ENCODE measurements around the gene CCDC81. TPM values are rescaled to one million over a fixed set of nuclear protein-coding genes. Genes with fewer than 3 reads are reported as not detected.

The CCDC81 gene
- total RNA-seq, 2 experiments from 2014 or later, result 0.83 TPM

DNA sequence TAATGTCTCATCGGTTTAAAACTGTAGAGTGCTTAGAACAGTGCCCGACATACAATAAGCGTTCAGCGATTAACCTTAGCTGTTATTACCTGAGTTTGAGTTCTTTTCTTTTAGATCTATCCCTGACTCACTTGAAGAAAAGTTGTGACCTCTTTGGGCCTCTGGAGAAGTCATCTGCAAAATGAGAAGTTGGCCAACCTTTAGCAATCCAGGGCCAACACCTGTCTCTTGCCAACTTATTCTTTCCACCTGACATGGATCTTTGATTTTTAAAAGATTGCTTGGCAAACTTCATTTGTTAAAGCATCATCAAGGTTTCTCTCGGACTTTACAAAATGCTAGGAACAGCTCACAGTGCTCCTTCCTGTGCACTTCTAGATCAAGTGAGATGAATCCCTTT lies 89.3 kb downstream of the CCDC81 start:
- H3K36me3 Mint-ChIP-seq (ENCODE audit: low read depth), result no peaks in the 10 kb centered on the region
- H3K27me3 Mint-ChIP-seq, result no peaks in the 10 kb centered on the region
- TF ChIP-seq, protein P1, sequence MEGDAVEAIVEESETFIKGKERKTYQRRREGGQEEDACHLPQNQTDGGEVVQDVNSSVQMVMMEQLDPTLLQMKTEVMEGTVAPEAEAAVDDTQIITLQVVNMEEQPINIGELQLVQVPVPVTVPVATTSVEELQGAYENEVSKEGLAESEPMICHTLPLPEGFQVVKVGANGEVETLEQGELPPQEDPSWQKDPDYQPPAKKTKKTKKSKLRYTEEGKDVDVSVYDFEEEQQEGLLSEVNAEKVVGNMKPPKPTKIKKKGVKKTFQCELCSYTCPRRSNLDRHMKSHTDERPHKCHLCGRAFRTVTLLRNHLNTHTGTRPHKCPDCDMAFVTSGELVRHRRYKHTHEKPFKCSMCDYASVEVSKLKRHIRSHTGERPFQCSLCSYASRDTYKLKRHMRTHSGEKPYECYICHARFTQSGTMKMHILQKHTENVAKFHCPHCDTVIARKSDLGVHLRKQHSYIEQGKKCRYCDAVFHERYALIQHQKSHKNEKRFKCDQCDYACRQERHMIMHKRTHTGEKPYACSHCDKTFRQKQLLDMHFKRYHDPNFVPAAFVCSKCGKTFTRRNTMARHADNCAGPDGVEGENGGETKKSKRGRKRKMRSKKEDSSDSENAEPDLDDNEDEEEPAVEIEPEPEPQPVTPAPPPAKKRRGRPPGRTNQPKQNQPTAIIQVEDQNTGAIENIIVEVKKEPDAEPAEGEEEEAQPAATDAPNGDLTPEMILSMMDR (IDR thresholded peaks at IDR 0.05), result no peak
- no peaks in the 10 kb centered on the region for H3K9me3 Mint-ChIP-seq
- ATAC-seq (no peak), DNase-seq (no peak)
- H3K4me1 Mint-ChIP-seq (ENCODE audit: low read depth), result peaks cover 6% of the 10 kb centered on the region
- no peak overlapping the region for H3K27ac Mint-ChIP-seq
- CTCF ChIA-PET, result no interaction called here
- intact Hi-C loops (cut with micrococcal nuclease), result no loop called here
- POLR2A ChIA-PET, result no interaction called here
- no peak overlapping the region for H3K4me3 Mint-ChIP-seq

DNA sequence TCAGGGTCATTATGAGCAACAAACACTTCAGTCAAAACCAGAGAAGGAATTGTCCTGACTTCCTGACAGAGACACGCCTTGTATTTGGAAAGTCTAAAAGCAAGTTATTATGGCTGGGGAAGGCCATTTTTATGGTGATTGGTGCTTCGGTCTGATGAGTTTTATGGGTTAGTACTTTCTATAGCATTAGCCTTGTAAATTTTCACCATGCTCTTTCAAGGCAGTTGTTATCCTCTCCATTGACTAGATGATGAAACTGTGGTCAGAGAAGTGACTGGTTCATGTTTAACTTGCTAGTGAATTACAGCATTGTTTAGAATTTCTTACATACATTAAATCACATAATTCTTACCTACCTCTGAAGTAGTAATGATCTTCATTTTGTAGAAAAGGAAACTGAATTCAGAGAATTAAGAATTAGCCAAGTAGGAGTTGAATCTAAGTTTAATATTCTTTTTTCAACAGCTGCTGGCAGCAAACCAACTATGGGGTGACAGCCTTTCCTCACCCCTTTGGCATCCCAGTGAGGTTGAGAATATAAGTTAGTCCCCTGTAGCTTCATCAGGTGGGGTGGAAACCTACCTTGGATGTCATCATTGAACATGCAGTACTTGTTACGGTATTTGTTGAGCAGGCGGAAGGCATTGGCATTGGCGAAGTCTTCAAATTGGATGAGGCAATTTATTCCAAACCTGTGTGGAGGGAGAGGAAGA lies 90.0 kb downstream of the CCDC81 start:
- intact Hi-C loops (cut with micrococcal nuclease), result no loop called here
- TF ChIP-seq, protein P1 (IDR thresholded peaks at IDR 0.05), result no peak
- no peaks in the 10 kb centered on the region for H3K9me3 Mint-ChIP-seq
- ChIA-PET CTCF (interaction anchor here (1.0 kb wide), 1 partner anchor 22 kb away, joined by 3 read pairs; no protein-coding TSS in a partner anchor), POLR2A (interaction anchor here (1.6 kb wide), 1 partner anchor 10 kb away, joined by 3 read pairs; no protein-coding TSS in a partner anchor)
- no peak for DNase-seq
- H3K27me3 Mint-ChIP-seq, result no peaks in the 10 kb centered on the region
- H3K36me3 Mint-ChIP-seq (ENCODE audit: low read depth), result no peaks in the 10 kb centered on the region
- peaks cover 6% of the 10 kb centered on the region for H3K4me1 Mint-ChIP-seq (ENCODE audit: low read depth)
- ATAC-seq, result no peak
- no peak overlapping the region for H3K4me3 Mint-ChIP-seq
- H3K27ac Mint-ChIP-seq, result no peak overlapping the region

DNA sequence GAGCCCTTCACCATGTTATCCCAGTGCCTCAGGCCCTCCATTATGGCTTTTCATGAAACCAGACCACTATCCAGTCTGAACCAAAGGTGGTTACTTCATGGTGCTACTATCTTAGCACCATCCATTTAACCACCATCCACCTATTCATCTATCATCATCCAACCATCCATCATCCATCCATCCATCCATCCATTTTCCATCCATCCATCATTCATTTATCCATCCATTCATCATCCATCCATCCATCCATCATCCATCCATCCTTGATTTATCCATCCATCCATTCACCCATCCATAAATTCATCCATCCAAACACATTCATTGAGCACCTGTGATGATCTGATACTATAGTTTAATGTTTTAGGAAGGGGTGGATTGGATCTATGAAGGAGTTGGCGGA lies 93.5 kb downstream of the CCDC81 start:
- ChIA-PET POLR2A (no interaction called here), CTCF (interaction anchor here (1.2 kb wide), 1 partner anchor 140 kb away, joined by 5 read pairs; no protein-coding TSS in a partner anchor)
- peaks cover 2% of the 10 kb centered on the region for H3K4me1 Mint-ChIP-seq (ENCODE audit: low read depth)
- no peaks in the 10 kb centered on the region for H3K36me3 Mint-ChIP-seq (ENCODE audit: low read depth)
- DNase-seq, result no peak
- H3K27ac Mint-ChIP-seq, result no peak overlapping the region
- no peak overlapping the region for H3K4me3 Mint-ChIP-seq
- intact Hi-C loops (cut with micrococcal nuclease), result no loop called here
- TF ChIP-seq, protein P1 (IDR thresholded peaks at IDR 0.05), result no peak
- no peak for ATAC-seq
- no peaks in the 10 kb centered on the region for H3K9me3 Mint-ChIP-seq
- no peaks in the 10 kb centered on the region for H3K27me3 Mint-ChIP-seq

DNA sequence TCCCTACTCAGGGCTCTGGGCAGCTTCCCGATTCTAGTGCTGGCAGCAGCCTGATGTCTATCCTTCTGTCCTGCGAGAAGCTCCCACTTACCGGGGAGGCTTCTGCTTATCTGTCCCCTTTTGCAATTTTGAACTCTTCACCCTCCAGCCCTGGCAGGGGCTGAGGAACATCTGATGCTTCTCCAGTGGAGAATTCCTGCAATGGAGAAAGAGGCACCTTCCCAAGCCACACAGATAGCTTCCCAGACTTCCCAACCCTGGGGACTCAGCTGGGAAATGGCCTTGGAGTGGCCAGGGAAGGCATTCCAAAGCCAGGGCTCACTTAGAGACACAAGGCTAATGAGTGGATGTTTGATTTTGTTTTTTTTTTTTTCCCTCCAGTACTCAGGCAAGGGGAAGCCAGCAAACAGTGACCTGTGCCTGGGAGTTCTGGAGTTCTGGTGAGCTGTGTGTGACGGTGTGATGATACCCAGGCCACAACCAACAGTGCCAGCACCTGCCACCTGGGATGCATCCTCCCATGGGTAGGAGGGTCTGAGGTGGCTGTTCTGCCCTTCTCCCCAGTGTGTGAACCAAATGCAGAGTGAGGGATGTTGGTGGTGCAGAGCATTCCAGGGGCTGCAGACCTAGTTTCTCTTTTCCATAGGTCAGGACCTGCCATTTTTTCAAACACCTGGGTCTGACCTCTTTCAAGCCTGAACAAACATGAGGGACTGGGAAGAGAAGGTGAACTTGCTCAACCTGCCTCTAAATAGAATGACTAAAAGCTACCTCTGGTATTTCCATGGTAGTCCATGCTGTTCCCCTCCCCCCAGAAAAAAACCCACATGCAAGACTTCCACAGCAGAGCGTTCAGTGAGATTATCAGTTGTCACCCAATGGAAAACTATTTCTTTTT lies 95.1 kb downstream of the CCDC81 start:
- no peaks in the 10 kb centered on the region for H3K9me3 Mint-ChIP-seq
- POLR2A ChIA-PET, result no interaction called here
- TF ChIP-seq, protein P1 (IDR thresholded peaks at IDR 0.05), result no peak
- H3K27ac Mint-ChIP-seq, result no peak overlapping the region
- DNase-seq (no peak), ATAC-seq (no peak)
- H3K4me1 Mint-ChIP-seq (ENCODE audit: low read depth), result peaks cover 2% of the 10 kb centered on the region
- intact Hi-C loops (cut with micrococcal nuclease), result no loop called here
- no peaks in the 10 kb centered on the region for H3K36me3 Mint-ChIP-seq (ENCODE audit: low read depth)
- CTCF ChIA-PET, result interaction anchor here (1.0 to 1.7 kb wide), 2 partner anchors 15 to 138 kb away, joined by 3 to 4 read pairs; no protein-coding TSS in a partner anchor
- no peaks in the 10 kb centered on the region for H3K27me3 Mint-ChIP-seq
- H3K4me3 Mint-ChIP-seq, result no peak overlapping the region

Other genes starting within 250 kb of the CCDC81 start
- 100 to 1,000 TPM; 114 to 117 TPM for gene EED, start 130.1 kb upstream of the CCDC81 start, total RNA-seq
- gene HIKESHI, start 72.6 kb upstream of the CCDC81 start, total RNA-seq, result 10 to 100 TPM; 59.6 to 60.5 TPM

Measured in activated CD8-positive, alpha-beta T cell treated with anti-CD3 and anti-CD28 coated beads for 36 hours (primary cell).